Spleen (tissue), 7 donors: ENCODE measurements around the gene NCOR2.
"Not testable (repeated sequence)": the region's sequence is repeated elsewhere in the genome, so short reads cannot be mapped to it uniquely, and the experiment has no call there.

ENCODE experiments used
- POLR2AphosphoS5 ChIP-seq, 3 donors: sonication (generic); formaldehyde crosslinking; IDR thresholded peaks; one replicate each; pipeline ENCODE4 v1.5.1; 2017; ENCODE audit warnings: antibody characterized with exemption in 3 of 3
- TF ChIP-seq, protein P1 (sequence below), 11 experiments: fragments of 200-600 bp in 7 of 11; fragments of 450-650 bp in 4 of 11; sonication (generic) in 4 of 11; IDR thresholded peaks in 8 of 11; conservative IDR thresholded peaks in 3 of 11; 1 replicate in 7 of 11; 2 replicates in 4 of 11; pipeline versions ENCODE4 v1.4.0 to v1.8.0; 2016 to 2021; ENCODE audit warnings: antibody characterized with exemption in 11 of 11, inconsistent platforms in 4 of 11, mild to moderate bottlenecking in 1 of 11
- donor health status: DM: no; HTN: no; CAD: no; lungs with moderate emphysema.
- donor health status: DM: no; HTN: no; CAD: no.
- donor health status: DM: no; HTN: no; CAD: no.

DNA sequence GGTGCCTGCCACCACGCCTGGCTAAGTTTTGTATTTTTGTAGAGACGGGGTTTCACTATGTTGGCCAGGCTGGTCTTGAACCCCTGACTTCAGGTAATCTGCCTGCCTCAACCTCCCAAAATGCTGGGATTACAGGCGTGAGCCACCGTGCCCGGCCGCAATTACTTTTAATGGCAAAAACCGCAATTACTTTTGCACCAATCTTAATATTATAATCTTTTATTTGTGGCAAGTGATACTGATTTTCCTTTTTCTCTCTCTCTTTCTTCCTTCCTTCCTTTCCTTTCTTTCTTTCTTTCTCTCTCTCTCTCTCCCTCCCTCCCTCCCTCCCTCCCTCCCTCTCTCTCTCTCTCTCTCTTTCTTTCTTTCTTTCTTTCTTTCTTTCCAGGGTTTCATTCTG, 17.1 kb upstream of the NCOR2 start:
- TF ChIP-seq POLR2AphosphoS5 (IDR thresholded peaks at IDR 0.05): not testable (repeated sequence)
- TF ChIP-seq, protein P1, sequence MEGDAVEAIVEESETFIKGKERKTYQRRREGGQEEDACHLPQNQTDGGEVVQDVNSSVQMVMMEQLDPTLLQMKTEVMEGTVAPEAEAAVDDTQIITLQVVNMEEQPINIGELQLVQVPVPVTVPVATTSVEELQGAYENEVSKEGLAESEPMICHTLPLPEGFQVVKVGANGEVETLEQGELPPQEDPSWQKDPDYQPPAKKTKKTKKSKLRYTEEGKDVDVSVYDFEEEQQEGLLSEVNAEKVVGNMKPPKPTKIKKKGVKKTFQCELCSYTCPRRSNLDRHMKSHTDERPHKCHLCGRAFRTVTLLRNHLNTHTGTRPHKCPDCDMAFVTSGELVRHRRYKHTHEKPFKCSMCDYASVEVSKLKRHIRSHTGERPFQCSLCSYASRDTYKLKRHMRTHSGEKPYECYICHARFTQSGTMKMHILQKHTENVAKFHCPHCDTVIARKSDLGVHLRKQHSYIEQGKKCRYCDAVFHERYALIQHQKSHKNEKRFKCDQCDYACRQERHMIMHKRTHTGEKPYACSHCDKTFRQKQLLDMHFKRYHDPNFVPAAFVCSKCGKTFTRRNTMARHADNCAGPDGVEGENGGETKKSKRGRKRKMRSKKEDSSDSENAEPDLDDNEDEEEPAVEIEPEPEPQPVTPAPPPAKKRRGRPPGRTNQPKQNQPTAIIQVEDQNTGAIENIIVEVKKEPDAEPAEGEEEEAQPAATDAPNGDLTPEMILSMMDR (IDR thresholded peaks at IDR 0.05 in 8 of 11, conservative IDR thresholded peaks at IDR 0.05 in 3 of 11): not testable (repeated sequence)
